HL-60 (cell line): Measurements from ENCODE around the gene TRAP1.

Experiments
- DNase-seq, 2 experiments: peaks; one replicate each; pipeline ENCODE4 v3.0.0-alpha.2; 2010 to 2020; ENCODE audit warnings: low read depth in 1 of 2, low spot score in 1 of 2
- H3K27ac ChIP-seq: fragments of 250-450 bp; sonication (Bioruptor Pico); replicated peaks from 2 replicates; pipeline ENCODE4 v1.5.1; 2020; ENCODE audit warnings: mild to moderate bottlenecking, moderate library complexity
- H3K27me3 ChIP-seq: fragments of 250-450 bp; sonication (Bioruptor Pico); 2 replicates; pipeline ENCODE4 v1.5.1; 2021; ENCODE audit warnings: mild to moderate bottlenecking, moderate library complexity; ENCODE audit not compliant: insufficient read depth, poor library complexity, severe bottlenecking
- H3K4me3 ChIP-seq: replicated peaks from 2 replicates; pipeline ENCODE4 v1.5.1; 2011; ENCODE audit warnings: mild to moderate bottlenecking, control low read depth, low read length; ENCODE audit not compliant: insufficient read depth
- CTCF ChIP-seq: IDR thresholded peaks from one replicate; pipeline ENCODE4 v1.5.1; 2011; ENCODE audit warnings: low read length, control low read depth, inconsistent platforms; ENCODE audit not compliant: insufficient read depth
- GABPA ChIP-seq: IDR thresholded peaks from 2 replicates; pipeline ENCODE4 v1.6.1; 2012; ENCODE audit warnings: low read depth
- POLR2AphosphoS5 ChIP-seq: IDR thresholded peaks from 2 replicates; pipeline ENCODE4 v1.6.1; 2012; ENCODE audit warnings: low read depth
- REST ChIP-seq: IDR thresholded peaks from 2 replicates; pipeline ENCODE4 v1.6.1; 2012; ENCODE audit warnings: low read depth; ENCODE audit not compliant: insufficient replicate concordance
- SPI1 ChIP-seq: IDR thresholded peaks from 2 replicates; pipeline ENCODE4 v1.6.1; 2012; ENCODE audit warnings: low read depth, mild to moderate bottlenecking, borderline replicate concordance

The TRAP1 gene

GRCh38 chr16:3759736-3760135, 42.4 kb upstream of the TRAP1 start:
- no peak overlapping the region for H3K27ac ChIP-seq
- DNase-seq: no peak
- no peaks in the 10 kb centered on the region for H3K27me3 ChIP-seq
- TF ChIP-seq CTCF: no peak
- TF ChIP-seq SPI1: no peak
- TF ChIP-seq REST: no peak
- no peak for TF ChIP-seq POLR2AphosphoS5
- H3K4me3 ChIP-seq: no peak overlapping the region

- Histone ChIP-seq H3K27me3 (no peaks in the 10 kb centered on the region), H3K27ac (no peak overlapping the region), H3K4me3 (no peak overlapping the region)
- TF ChIP-seq CTCF (no peak), GABPA (no peak), REST (no peak), POLR2AphosphoS5 (no peak), SPI1 (no peak)
- DNase-seq: no peak
Observed at GRCh38 chr16:3756113-3756512, 38.8 kb upstream of the TRAP1 start.

GRCh38 chr16:3755249-3755648, 37.9 kb upstream of the TRAP1 start:
- no peak overlapping the region for H3K27ac ChIP-seq
- H3K4me3 ChIP-seq: no peak overlapping the region
- no peaks in the 10 kb centered on the region for H3K27me3 ChIP-seq
- no peak for TF ChIP-seq CTCF
- no peak for TF ChIP-seq POLR2AphosphoS5
- no peak for TF ChIP-seq GABPA
- TF ChIP-seq SPI1: no peak
- no peak for TF ChIP-seq REST
- DNase-seq: no peak
